ENCODE results near the gene UBC. TPM values are rescaled to one million over a fixed set of nuclear protein-coding genes. Genes with fewer than 3 reads are reported as not detected.

The UBC gene
- total and polyA plus RNA-seq, 9 of the 15 experiments (the other 6 are each of a cell fraction or from before 2014, with no cell fraction given), result 533 to 1,153 (median 813) TPM

GRCh38 chr12:124883263-124884130 is 31.0 kb downstream of the UBC start (continued):
- TF ChIP-seq RREB1 (CRISPR knock-in tag; IDR thresholded peaks at IDR 0.05) (no peak), ERF (CRISPR knock-in tag; IDR thresholded peaks at IDR 0.05) (no peak), MEIS2 (IDR thresholded peaks at IDR 0.05; ENCODE audit: partially characterized antibody) (no peak), THRAP3 (IDR thresholded peaks at IDR 0.05; ENCODE audit: borderline replicate concordance) (0 out of 2 replicates have a peak, but pooled peaks have one; percentile 49), CHD4 (IDR thresholded peaks at IDR 0.05; ENCODE audit: insufficient read depth, insufficient replicate concordance, low read depth, low read length, poor library complexity, severe bottlenecking) (no peak), ETV5 (CRISPR knock-in tag; IDR thresholded peaks at IDR 0.05; ENCODE audit: low read depth) (no peak), STAG1 (CRISPR knock-in tag; IDR thresholded peaks at IDR 0.05; ENCODE audit: borderline replicate concordance) (no peak), ZFX (CRISPR knock-in tag; IDR thresholded peaks at IDR 0.05) (no peak), ZNF165 (CRISPR knock-in tag; IDR thresholded peaks at IDR 0.05; ENCODE audit: borderline replicate concordance) (no peak), ZNF79 (CRISPR knock-in tag; IDR thresholded peaks at IDR 0.05; ENCODE audit: low read depth) (no peak), ATF6 (CRISPR knock-in tag; IDR thresholded peaks at IDR 0.05) (no peak), ARID3B (CRISPR knock-in tag; IDR thresholded peaks at IDR 0.05; ENCODE audit: borderline replicate concordance) (no peak), ZNF175 (CRISPR knock-in tag; IDR thresholded peaks at IDR 0.05; ENCODE audit: low read depth) (no peak), YBX1 (IDR thresholded peaks at IDR 0.05) (no peak), ZSCAN29 (IDR thresholded peaks at IDR 0.05) (no peak), RAD51 (IDR thresholded peaks at IDR 0.05; ENCODE audit: borderline replicate concordance, low read depth) (no peak), SMARCA5 (IDR thresholded peaks at IDR 0.05) (peak; percentile 24; the same call in 1 of the 2 replicates)

Measured in K562 (cell line).